Kidney epithelial cell (primary cell): ENCODE data around the gene CBLB. TPM values are rescaled to one million over a fixed set of nuclear protein-coding genes. Genes with fewer than 3 reads are reported as not detected.
"Not testable (repeated sequence)": the region's sequence is repeated elsewhere in the genome, so short reads cannot be mapped to it uniquely, and the experiment has no call there.

Source experiments
- DNase-seq: peaks from one replicate; pipeline ENCODE4 v3.0.0-alpha.2; 2010; ENCODE audit warnings: low read depth
- H3K27me3 ChIP-seq: 2 replicates; pipeline ENCODE4 v1.6.0; 2011; ENCODE audit warnings: low read length; ENCODE audit not compliant: control insufficient read depth, insufficient read depth
- H3K36me3 ChIP-seq: 2 replicates; pipeline ENCODE4 v1.5.1; 2011; ENCODE audit warnings: low read length; ENCODE audit not compliant: control insufficient read depth, insufficient read depth
- H3K4me3 ChIP-seq: 2 replicates; pipeline ENCODE4 v1.5.1; 2011; ENCODE audit warnings: low read depth, mild to moderate bottlenecking, control low read depth, low read length
- CTCF ChIP-seq: IDR thresholded peaks from 2 replicates; pipeline ENCODE4 v1.5.1; 2011; ENCODE audit warnings: mild to moderate bottlenecking, moderate library complexity, low read length, control low read depth, inconsistent platforms; ENCODE audit not compliant: insufficient read depth, poor library complexity, severe bottlenecking
- total RNA-seq: library from RNA; depleted of rRNA; stranded (reverse); fragments of >200 nt; gene quantifications from 2 replicates; pipeline ENCODE4 v1.2.3, GENCODE V29; 2015

The CBLB gene
- total RNA-seq, 1 donor from 2014 or later = 27.2 TPM

GRCh38 chr3:105822171-105823123 lies 46.4 kb downstream of the CBLB start:
- DNase-seq = no peak
- H3K36me3 ChIP-seq = no peaks in the 10 kb centered on the region
- H3K4me3 ChIP-seq = no peak overlapping the region
- TF ChIP-seq CTCF = no peak
- H3K27me3 ChIP-seq = no peaks in the 10 kb centered on the region

GRCh38 chr3:105821433-105821832 lies 47.4 kb downstream of the CBLB start:
- no peak for TF ChIP-seq CTCF
- Histone ChIP-seq H3K36me3 (no peaks in the 10 kb centered on the region), H3K4me3 (no peak overlapping the region), H3K27me3 (no peaks in the 10 kb centered on the region)
- DNase-seq = no peak

GRCh38 chr3:105816833-105817232 lies 52.0 kb downstream of the CBLB start:
- H3K4me3 ChIP-seq = no peak overlapping the region
- no peaks in the 10 kb centered on the region for H3K27me3 ChIP-seq
- DNase-seq = no peak
- no peaks in the 10 kb centered on the region for H3K36me3 ChIP-seq
- no peak for TF ChIP-seq CTCF

- not testable (repeated sequence) for DNase-seq, H3K4me3 ChIP-seq, H3K36me3 ChIP-seq, H3K27me3 ChIP-seq
These were observed 53.5 kb downstream of the CBLB start for GRCh38 chr3:105815331-105815730.

GRCh38 chr3:105813710-105814109 lies 55.1 kb downstream of the CBLB start:
- no peak for DNase-seq
- H3K36me3 ChIP-seq = no peaks in the 10 kb centered on the region
- TF ChIP-seq CTCF = no peak

GRCh38 chr3:105812194-105812586 lies 56.6 kb downstream of the CBLB start:
- Histone ChIP-seq H3K4me3 (no peak overlapping the region), H3K27me3 (no peaks in the 10 kb centered on the region), H3K36me3 (no peaks in the 10 kb centered on the region)
- TF ChIP-seq CTCF = no peak
- peak; percentile 26 for DNase-seq

More at GRCh38 chr3:105813710-105814109, 55.1 kb downstream of the CBLB start:
- Histone ChIP-seq H3K4me3 (no peak overlapping the region), H3K27me3 (no peaks in the 10 kb centered on the region)
